Activated T-cell treated with anti-CD3 and anti-CD28 coated beads for 1 hour (primary cell): ENCODE results near the gene SERTAD2.
A peak's percentile ranks its signal among the peaks of the same experiment; 100 is the strongest.

Experiments used
- DNase-seq: peaks from one replicate; pipeline ENCODE4 v3.0.0-alpha.2; 2020; ENCODE audit warnings: low read depth

Gene SERTAD2

DNA sequence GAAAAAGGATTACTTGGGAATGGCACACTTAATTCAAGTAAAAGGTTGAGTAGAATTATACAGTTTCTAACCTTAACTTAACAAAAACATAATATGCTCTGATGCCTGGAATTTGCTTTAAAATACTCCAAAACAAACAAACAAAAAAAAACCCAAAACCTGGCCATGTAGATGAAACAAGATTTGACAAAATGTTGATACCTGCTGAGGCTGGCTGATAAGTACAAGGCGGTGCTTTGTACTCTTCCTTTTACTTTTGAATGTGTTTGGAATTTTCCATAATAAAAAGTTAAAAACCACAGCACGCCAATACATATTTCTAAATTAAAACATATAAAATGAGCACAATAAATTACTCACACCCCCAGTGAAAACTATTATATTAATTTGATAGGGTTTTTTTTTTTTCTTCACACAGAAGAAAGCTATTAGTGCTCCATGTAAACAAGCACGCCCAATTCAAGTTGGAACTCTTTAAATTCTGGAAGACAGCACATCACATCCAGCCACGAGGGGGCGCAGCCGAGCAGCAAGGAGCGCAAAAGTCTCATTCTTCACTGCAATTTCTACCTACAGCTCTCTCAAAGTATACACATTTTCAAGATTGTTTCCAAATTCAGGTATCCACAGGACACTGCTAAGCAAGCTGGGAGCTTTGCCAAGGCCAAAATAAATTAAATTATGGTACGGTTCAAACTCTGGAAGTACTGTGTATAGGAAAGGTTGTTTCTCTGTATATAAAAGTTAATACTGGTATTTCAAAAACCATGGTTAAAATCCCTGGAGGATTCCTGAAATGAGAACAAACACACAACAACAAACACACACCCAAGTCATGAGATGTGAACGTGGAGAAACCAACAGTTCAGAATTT is 7.5 kb downstream of the SERTAD2 start:
- peak; percentile 91 for DNase-seq

DNA sequence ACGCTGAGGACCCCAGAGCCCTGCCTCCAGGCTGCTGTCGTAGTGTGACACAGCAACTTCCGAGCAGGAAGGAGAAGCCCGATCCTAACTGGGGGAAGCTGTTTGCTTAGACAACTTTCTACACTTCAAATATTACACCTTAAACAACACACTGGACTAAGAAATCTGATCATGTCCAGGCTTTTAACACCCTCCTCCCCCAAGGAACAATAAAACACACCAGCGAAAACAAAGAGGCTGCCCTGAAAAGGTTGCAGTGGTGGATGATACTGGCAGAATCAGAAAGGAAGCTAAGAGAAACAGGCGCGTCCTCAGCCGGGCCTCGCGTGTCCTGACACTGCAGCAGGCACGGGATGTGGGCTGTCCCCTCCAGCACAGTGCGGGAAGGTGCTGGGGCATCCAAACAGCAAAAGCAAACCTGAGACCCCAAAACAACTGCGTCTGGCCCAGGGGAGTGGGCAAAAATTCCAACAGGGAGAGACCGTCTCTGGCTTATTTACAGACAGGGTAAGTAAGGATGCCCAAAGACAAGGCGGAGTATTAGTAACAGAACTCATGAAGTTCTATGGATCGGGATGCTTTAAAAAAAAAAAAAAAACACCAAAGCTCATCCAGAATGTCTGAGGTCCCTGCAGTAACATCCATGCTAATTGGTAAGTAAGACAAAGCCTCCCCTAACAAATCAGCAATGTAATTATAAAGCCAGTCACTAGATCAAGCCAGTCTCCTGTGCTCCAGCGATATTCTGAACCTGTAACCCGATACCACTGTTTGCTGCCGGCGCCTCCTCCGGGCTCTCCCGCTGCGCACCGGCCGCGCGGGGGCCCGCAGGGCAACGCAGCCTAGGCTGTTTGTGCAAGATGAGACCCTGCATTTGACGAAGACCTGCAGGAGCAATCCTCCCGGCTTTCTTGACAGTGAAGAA is 9.0 kb downstream of the SERTAD2 start:
- peak; percentile 23 for DNase-seq

DNA sequence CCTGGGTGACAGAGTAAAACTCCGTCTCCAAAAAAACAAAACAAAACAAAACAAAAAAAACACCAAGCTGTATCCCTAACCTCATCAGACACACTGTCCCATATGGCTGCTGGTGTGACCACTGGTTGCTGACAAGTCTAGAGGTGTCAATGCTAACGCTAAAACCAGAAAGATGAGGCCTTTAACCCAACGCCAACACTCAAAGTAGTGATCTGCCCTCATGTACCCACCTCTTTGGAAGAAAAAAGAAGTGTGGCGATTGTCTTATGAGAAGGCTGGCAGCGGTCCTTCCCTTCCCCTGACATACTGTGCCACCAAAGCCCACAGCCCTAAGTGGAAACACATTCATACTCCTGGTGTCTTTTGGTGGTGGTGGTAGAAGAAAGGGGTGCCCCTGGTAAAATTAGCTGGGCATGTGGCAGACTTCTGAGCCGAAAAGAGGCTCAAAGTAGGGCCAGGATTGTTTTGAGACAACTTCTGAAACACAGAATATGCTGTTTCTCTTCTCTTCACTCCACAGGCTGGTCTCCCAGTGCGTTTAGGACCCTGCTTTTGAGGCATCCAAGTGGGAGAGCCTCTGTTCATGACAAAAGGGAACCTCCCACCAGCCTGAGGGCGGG is 9.8 kb downstream of the SERTAD2 start:
- DNase-seq, result no peak

DNA sequence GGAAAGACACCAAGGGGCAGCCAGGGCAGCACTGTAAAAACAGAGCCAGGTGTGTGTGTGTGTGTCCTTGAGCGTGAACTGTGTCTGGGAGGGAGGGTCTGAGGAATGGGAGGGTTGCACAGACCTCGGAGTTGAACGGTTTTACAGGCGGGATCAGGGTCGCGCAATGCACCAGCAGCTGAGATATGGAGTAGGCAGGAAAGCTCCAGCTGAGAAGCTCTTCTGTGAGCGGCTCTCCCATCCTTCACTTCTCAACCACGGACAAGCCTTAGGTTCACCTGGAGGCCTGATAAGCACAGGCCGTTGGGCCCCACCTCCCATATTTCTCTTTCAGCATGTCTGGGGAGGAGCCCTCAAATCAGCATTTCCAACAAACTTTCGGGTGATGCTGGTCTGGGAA is 12.1 kb downstream of the SERTAD2 start:
- no peak for DNase-seq

DNA sequence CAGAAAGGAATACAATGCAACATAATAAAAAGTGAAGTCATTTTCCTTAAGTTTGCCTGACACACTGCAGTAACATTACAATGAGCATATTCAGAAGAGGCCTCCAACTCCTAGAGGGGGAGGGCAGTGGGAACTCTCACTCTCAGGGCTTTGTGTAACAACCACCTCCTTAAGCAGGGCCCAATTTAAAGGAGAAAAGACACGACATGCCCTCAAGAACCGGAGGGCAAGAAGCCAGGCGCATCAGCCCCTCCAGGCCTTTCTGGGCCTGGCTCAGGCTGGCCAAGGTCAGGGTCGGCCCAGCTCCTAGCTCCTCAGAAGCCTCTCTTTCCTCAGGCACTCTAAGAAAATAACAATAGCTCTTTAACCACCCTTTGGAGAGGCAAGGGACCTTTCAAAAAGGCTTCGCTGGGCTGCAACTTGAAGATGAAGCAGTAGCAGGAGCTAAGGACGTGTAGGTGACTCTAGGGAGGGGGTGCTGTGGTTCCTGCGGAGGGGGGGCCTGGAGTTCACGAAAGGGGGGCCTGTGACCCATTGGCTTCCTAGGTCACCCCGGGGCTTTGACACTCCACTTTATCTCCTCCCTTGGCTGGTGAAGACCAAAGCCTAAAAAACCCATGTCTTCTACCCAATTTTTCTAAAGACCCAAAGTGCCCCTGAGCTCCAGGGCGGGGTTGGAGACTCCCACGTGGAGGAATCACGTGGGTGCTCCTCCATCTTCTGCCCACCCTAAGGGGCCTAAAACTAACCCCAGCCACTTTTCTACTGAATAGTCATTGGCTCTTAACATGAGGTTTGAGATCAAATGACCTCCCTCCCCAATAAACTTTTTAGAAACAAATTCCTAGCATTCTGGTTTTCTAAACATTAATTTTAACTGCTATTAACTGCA is 13.3 kb downstream of the SERTAD2 start:
- DNase-seq, result no peak

DNA sequence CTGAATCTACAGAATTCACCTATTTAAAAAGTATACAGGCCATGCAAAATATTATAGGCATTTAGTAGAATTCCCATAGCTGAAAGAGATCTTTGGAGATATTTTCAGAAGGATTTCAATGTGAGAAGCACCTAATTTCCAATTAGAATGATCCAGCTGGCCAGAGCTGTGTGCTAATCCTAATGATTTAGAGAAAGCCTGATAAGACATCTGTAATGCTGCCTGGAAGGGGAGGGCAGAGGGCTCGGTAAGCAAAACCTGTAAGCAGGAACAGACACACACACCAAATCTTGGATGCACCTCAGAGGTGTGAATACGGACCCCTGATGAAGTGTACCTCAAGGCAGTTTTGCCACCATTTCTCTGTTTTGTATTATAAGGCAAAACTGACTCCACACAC is 14.0 kb downstream of the SERTAD2 start:
- DNase-seq, result no peak

DNA sequence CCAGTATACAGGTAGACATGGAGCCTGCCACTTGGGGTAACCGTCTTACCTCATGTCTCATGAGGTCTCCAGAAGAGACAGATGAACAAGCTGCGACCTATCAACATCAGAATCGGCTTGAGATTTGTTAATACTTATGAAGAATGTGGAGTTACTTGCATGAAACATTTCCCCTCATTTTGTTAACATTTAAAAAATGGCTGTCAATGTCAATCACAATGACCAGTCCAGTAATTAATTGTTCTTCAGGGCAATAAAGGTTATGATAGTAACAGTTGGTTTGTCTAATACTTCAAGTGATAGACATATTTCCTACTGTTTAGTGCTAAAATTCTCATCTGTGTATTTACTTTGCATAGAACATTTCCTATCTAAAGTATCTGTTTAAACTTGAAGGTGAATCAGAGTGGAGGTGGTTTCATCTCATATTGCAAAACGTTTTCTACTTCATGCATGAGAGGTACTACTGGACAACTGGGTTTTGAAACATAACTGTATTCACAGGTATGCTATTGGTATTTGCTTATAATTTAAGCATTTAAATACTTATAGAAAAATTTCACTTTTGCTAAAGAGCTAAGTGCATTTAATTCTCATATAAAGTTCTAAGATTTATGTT is 15.1 kb downstream of the SERTAD2 start:
- no peak for DNase-seq

DNA sequence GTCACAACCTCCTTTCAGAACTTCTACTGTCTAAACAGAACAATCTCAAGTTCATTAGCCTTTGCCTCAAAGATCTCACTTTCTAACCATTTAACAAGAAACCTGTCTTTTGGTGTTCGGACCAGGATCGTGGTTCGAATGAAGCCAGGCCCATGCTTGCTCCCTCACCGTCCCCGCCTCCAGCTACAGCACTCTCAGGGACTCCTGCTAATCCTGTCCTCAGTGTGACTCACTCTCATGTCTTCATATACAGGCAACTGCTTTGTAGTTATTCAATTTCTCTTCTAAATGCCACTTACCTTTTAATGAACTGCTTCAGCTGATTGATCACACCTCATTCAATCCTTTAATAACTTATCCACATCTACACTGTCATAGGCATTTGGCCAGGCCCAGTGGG is 15.8 kb downstream of the SERTAD2 start:
- DNase-seq, result no peak

DNA sequence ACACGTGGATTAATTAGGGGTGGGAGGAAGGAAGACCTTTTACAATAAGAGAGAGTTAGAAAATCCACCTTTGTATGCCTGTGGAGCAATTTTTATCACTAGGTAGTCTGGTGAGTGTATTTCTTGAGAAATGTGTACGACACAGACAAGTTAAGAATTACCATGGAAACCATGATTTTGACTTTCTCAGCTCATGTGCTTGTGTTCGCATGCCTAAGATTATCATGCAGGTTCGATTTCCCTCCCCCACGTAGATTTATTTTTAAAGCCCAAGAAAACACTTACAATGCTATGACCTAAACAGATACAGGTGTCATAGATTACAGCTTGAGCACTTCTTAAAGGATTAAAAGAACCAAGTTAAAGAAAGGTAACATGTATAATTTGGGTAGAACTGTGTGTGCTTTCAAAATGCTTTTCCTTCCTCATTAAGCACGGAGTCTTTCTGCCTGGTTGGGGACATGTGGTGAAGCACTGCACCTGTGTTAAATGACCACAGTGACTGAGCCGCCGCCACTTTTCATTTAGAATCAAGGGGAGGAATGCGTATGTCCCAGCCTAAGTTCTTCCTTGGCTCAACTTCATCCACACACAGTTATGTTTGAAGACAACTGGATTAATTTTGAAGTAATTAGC is 16.6 kb downstream of the SERTAD2 start:
- no peak for DNase-seq

DNA sequence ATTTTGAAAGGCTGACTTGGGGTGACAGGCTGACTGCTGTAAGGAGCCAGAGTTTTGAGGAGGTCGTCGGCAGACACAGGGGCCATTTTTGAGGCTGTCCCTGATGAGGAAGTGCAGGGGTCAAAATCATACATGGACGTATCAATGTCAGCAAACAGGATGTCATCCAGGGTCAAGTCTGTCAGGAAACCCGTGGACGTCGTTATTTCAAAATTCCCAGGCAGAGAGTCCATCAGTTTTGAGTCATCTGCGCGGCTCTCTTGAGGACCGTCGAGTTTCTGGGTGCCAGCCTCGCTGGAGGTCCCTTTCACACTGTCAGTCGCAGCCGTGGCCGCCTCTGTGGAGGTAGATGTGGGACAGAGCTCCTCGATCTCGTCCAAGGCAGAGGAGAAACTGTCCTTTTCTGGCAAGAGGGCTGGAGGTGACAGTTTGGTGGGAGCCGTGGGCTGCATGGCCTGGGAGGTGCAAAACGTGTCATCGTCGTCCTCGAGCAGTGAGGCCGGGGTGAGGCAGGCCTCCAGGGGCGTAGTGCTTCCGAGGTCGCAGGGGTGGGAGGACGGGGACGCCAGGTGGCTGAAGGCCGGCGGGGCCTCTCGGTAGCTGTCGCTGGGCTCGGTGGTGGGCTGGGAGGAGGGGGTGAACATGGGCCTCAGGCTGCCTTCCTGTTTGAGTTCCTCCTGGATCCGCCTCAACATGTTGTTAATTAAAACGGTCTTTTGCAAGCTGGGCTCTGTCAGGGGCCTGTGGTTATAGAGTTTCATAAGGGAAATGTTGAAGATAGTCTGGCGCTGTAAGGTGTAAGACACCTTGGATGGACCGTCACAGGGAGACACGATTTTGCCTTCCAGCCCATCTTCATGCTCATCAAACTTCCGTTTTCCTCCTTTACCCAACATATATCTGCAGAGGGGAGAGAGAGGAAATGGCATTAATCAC is 17.5 kb downstream of the SERTAD2 start:
- no peak for DNase-seq

DNA sequence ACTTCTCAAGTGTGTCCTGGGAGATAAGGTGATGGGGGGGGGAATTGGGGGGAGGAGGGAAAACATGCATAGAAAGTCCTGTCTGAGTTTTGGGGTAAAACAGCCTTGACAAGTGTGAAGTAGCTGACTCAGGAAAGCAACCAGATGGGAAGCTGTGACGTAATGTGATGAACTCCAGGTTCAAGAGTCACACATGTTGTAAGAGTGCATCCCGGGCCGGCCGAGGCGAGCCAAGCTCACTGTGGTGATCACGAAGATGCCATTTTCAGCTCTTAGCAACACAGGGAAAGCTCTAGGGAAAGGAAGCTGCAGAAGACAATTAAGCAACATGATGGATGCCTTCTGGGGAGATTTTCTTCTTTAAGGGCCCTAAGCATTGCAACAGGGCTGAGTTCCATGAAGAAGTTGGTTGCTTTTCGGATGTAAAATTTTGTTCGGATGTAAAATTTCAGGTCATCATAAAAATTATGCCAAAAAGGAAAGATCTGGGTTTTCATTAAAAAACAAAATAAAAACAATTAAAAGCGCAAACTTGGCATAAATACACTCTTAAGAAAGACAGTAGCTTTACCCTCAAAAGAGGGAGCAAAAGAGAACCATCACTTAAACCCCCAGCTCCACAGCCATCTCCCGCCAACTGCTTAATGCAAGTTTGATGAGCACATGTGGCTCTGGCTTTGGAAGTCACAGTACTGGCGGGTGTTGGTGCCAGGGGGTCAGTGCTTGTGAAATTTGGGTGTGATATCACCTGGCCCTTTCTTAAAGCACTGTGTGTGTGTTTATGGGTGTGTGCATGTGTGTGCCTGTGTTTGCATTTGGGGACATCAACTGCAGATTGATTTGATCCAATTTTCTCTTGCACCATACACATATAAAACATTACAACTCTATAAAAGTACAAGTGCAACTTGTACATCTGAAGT is 19.1 kb downstream of the SERTAD2 start:
- no peak for DNase-seq

DNA sequence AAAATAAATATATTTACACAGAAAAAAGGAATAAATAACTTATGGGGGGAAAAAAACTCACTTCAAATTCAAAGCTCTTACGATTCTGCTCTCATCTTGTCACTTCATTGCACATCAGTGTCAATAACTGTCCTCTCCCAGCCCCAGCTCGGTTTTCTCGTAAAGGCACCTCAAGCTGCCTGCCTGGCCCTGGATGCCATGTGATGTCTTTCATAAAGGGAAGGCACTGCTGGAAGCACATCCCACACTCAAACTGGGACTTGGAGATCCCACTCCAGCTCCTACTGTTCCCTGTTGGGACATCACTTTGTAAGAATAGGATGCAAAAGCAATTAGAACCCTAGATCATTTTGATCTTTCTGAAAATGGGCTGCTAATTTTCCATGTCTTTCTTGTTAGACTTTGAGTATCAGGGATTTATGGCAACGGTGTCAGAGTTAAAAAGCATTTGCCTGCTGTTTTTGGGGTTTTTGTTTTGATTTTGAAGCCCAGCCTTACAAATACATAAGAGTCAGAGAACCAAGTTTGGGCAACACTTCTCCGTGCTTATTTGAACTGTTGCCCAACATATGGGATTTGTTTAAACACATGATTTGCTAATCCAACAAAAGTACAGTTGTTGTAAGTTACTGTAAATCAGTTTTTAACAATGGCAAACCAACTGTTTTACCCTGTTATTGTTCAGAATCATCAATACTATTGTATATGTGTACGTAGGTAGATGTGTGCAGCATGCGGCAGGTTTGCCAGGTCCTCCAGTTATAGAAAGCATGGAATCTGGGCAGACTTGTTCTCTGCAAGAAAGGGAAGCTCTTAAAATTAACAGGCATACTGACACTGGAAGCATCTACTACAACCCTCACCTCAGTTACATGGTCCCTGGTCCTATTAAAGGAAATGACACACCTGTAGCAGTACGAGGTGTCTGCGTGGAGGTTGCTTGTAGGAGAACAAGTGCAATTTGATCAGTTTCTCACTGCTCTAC is 20.6 kb downstream of the SERTAD2 start:
- DNase-seq, result no peak

DNA sequence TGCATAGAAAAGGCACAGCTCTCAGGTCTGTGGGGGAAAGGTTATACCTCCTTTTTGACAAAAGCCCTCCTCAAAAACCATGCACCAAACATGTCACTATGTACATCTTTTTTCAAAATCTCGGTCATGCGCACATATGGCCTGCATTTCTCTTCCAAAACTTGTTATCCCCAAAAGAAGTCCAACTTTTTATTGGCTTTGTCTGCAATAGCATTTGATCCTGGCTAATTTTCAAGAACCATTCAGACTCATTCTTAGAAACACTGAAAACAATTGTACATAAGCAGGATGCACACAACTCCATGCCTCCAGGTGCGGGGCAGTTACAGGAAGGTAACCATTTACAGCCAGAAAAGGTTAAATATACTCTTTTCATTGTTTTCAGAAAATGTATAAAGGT is 21.9 kb downstream of the SERTAD2 start:
- no peak for DNase-seq

DNA sequence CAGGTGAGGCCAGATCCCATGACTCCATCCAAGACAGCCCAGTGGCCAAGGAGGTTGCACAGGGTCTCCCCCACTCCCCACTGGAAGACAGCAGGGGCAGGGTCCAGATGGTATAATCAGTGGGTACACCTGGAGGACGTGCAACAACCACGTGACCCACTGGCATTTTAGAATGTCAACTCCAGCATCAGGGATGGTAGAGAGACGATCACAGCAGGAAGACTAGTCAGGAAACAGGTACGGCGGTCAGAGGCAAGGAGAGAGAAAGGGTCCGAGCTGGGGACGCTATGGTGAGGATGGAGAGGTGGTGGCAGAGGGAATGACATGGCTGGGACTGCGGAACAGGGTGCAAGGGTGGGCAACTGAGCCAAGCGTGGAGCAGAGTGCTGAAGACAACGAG is 23.0 kb downstream of the SERTAD2 start:
- DNase-seq, result no peak

DNA sequence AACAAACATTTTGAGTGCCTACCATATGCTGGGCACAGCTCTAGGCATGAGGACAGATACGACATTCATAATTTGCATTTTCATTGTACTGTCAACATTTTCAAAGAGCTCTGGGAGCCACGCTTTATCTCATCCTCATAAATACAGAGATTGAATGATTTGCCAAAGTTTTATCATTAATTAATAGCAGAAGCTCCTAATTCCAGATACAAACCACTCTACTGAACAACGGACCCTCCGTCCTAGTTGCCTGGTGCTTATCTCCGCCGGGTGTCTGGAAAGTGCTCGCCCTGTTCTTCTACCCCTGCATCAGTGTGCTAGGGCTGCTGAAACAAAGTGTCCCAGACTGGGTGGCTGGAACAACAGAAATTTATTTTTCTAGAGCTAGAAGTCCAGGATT is 23.8 kb downstream of the SERTAD2 start:
- DNase-seq, result no peak

DNA sequence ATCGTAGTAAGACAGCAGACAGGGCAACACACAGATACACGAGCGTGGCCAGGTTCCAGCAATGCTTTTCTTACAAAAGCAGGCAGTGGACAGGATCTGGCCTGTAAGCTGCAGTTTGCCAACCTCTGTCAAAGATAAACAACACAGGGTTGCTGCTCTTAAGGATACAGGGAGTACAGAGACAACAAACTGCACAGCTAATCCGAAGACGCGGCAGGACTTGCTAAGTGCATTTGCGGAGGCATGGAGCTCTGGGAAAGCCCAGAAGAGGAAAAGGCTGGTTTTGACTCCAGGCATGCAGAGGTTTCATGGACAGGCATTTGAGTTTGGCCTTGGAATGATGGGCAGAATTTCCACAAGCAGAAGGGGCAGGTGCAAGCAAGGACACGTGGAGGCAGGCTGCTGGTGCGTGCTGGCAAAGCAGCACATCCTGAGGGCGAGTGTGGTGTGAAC is 24.4 kb downstream of the SERTAD2 start:
- no peak for DNase-seq
